ENCODE results near the gene NCAM1.

DNA sequence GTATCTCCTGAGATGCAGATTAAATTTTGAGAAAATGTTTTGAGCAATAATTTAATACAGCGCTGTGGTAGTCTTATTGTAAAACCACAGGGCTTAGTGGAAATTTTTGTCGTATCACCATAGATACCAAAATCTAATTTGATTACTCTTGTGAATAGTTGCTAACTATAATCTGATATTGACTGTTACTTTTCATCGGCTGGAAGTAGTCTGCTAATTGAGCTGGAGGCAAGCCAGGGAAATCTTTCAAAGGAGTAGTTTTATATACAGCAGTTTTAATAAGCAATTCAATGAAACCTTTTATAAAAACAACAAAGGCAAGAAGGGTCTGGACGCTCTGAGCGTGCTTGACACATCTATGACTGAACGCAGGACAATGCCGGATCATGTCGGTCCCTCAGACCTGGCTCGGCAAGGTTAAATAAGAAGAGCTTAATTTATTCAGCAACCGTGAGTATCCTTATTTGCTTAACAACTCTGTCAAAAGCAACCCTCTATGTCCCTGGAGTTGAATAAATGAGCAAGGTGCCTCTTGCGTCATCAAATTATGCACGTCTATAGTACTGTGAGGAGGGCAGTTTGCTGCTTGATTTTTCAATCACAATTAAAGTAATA lies 121.2 kb downstream of the NCAM1 start:
- TF ChIP-seq, protein P1, sequence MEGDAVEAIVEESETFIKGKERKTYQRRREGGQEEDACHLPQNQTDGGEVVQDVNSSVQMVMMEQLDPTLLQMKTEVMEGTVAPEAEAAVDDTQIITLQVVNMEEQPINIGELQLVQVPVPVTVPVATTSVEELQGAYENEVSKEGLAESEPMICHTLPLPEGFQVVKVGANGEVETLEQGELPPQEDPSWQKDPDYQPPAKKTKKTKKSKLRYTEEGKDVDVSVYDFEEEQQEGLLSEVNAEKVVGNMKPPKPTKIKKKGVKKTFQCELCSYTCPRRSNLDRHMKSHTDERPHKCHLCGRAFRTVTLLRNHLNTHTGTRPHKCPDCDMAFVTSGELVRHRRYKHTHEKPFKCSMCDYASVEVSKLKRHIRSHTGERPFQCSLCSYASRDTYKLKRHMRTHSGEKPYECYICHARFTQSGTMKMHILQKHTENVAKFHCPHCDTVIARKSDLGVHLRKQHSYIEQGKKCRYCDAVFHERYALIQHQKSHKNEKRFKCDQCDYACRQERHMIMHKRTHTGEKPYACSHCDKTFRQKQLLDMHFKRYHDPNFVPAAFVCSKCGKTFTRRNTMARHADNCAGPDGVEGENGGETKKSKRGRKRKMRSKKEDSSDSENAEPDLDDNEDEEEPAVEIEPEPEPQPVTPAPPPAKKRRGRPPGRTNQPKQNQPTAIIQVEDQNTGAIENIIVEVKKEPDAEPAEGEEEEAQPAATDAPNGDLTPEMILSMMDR (IDR thresholded peaks at IDR 0.05), result no peak
- no peak for TF ChIP-seq POLR2A (IDR thresholded peaks at IDR 0.05)

Data from right lobe of liver (tissue), 4 donors.